Activated CD4-positive, alpha-beta T cell treated with anti-CD3 and anti-CD28 coated beads, Interleukin-2, amount 50 U/mL, for 1 hour (primary cell): ENCODE results near the gene BOLA3.
"Not testable (repeated sequence)": the region's sequence is repeated elsewhere in the genome, so short reads cannot be mapped to it uniquely, and the experiment has no call there.

Experiments
- DNase-seq: peaks from one replicate; pipeline ENCODE4 v3.0.0-alpha.2; 2020

BOLA3 gene, protein sequence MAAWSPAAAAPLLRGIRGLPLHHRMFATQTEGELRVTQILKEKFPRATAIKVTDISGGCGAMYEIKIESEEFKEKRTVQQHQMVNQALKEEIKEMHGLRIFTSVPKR

GRCh38 chr2:74147727-74148456, at the start of gene BOLA3:
BOLA3 (minus strand) TSS chr2:74147912; CDS start chr2:74147874, 38 bp downstream.
- peak; percentile 75 for DNase-seq

- no peak for DNase-seq
Measured at GRCh38 chr2:74197049-74197448, 49.3 kb upstream of the BOLA3 start.

DNA sequence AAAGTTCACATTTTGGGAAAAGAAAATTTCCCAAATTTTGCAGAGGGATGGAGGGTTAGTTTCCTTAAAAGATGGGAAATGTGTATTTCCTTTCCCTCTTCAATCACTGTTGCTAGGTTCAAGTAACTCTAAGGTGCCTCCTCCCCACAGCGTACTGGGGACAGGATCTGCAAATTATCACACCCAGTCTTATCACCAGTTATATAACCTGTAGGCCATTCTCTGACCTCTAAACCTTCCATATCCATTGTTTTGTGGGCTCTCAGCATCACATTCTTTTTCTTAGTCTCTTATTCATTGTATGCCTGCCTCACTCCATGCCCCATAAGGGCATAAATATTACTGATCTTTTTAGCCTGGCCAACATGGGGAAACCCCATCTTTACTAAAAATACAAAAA, 47.1 kb upstream of the BOLA3 start:
- DNase-seq, result no peak

- DNase-seq, result no peak
Measured at GRCh38 chr2:74191596-74192380, 44.1 kb upstream of the BOLA3 start.

- DNase-seq, result no peak
Measured at GRCh38 chr2:74188696-74189095, 41.0 kb upstream of the BOLA3 start.

DNA sequence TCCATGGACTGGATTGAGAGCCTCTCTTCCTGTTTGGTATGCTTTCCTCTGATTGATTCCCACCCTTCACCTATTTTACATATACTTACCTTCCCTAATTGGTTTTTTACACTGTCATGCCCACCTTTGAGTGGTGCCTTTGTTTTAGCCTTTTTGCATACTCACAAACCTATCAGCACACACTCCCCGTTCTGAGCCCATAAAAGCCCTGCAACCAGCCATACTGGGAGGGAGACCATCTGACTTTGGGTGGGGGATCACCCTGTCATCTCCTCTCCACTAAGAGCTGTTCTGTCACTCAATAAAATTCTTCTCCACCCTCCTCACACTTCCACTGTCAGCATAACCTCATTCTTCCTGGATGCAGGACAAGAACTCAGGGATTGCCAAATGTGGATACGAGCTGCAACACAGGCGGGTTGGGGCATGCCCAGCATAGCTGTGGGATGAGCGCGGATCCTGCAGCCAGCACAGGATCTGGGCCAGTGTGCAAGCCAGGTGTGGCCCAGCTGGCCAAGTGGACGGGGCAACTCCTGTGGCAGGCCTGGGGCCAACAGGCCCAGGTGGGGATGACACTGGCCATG, 40.4 kb upstream of the BOLA3 start:
- no peak for DNase-seq

- DNase-seq, result not testable (repeated sequence)
Measured at GRCh38 chr2:74186706-74187105, 39.0 kb upstream of the BOLA3 start.

DNA sequence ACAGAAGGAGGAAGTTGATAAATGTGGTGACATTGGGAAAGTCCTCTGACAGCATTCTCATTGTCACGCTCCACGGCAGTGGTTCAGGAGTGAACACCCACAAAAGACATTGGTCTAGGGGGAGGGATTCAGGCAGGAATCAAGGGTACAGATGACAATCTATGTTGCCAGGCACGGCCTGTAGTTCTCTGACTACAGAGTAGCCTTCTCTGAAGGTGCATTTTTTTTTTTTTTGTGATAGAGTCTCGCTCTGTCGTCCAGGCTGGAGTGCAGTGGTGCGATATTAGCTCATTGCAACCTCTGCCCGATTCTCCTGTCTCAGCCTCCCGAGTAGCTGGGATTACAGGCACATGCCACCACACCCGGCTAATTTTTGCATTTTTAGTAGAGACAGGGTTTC, 38.3 kb upstream of the BOLA3 start:
- no peak for DNase-seq

DNA sequence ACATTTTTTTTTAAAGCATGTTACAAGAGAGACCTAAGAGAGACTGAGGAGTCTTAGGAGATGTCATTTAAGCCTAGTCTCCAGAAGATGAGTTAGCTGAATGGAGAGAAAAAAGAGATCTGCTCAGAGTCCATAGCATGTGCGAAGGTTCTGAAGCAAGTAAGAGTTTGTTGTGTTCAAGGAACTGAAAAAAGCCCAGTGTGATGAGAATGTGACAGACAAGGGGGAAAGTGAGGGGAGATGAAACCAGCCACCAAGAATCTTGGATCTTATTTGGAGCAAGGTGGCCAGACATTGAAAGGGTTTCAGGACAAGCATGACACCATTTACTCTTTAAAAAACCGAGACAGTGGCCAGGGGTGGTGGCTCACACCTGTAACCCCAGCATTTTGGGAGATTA, 36.2 kb upstream of the BOLA3 start:
- DNase-seq, result no peak

DNA sequence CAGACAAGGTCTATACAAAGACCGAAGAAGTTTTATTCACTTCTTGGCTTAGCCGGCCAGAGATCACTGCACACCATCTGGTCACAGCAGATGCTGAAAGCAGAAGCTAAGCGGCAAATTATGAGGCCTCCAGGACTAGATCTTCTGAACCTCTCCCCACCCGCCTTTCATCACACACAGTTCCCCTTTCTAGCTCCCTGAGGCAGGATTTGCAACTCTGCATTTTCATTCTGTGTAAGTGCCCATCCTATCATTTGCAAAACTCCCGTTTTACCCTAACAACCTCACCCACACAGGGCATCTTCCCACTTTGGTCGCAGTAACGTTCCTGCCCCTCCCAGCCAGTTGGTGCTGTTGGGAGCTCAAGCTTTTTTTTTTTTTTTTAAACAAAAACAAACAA, 34.0 kb upstream of the BOLA3 start:
- DNase-seq, result no peak

- DNase-seq, result no peak
Measured at GRCh38 chr2:74179063-74179865, 31.6 kb upstream of the BOLA3 start.

DNA sequence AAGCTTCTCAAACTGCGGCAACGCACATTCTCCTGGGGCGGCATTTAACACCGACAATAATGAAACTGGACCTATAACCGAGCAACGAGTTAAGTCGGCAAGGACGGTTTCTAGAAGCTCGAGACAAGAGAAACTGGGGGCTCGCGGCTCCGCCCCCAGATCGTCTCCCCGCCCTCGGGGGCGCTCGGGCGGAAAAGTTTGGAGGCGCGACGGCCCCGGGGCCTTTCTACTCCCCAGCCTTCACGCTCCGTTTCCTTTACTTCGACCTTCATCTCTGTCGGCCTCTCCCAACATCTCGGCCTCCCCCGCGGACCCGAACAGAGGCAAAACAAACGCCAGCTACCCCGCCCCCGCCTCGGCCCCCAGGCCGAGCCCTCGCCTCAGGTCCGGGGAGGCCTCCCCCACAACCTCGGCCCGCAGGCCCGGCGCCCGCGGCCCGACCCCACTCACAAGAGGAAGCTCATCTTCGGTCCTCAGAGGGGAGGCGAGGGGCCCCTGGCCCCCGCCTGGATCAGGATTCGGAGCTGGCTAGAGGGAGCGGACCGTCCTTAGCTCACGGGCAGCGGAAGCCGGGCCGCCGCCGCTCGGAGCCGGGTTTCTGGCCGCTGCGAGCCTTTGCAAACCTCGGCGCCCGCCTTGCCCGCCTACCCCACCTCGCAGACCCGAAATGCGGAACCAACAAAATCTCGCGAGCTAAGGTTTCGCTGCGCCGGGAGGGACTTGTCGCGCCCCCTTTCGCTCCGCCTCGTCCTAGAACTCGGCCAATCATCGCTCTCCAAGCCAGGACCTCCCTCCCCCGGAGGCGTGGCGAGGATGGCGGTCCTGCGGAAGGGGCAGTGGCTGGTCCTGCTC, 30.7 kb upstream of the BOLA3 start, which contains the start of gene MOB1A:
TSS of gene MOB1A (minus strand) at position 669 of the 852 bp plus-strand sequence. CDS start at position 464, 205 bp downstream.
- DNase-seq, result peak; percentile 97

- no peak for DNase-seq
Measured at GRCh38 chr2:74177696-74178095, 30.0 kb upstream of the BOLA3 start.

GRCh38 chr2:74174909-74175308, 27.2 kb upstream of the BOLA3 start:
- no peak for DNase-seq

DNA sequence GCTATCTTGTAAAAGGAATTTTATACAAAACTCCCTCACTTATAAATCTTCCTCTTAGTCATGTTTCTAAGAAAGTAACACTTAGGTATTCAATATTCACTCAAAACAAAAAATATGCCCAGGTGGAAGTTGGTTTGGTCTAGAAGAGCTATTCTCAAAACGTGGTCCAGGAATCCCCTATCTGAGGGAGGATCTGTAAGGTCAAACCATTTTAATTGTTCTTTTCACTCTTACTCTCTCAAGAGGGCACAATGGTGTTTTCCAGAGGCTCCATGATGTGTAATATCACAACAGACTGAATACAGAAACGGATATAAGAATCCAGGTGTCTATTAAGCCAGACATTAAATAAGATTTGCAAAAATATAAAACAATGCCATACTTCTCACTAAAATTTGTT, 21.0 kb upstream of the BOLA3 start:
- DNase-seq, result no peak

DNA sequence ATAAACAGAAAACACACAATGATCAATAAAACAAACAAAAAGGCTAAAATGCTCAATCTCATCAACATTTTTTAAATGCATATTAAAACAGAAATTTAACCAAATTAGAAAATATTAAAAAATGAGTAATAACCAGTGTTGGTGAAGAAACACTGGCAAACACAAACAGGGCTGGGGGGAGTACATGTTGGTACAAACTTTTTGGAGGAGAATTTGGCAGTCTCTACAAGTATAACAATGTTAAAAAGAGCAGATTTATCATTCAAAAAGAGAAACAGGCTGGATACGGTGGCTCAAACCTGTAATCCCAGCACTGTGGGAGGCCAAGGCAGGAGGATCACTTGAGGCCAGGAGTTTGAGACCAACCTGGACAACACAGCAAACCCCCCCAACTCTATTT, 17.0 kb upstream of the BOLA3 start:
- no peak for DNase-seq

- DNase-seq, result no peak
Measured at GRCh38 chr2:74162951-74163350, 15.2 kb upstream of the BOLA3 start.

DNA sequence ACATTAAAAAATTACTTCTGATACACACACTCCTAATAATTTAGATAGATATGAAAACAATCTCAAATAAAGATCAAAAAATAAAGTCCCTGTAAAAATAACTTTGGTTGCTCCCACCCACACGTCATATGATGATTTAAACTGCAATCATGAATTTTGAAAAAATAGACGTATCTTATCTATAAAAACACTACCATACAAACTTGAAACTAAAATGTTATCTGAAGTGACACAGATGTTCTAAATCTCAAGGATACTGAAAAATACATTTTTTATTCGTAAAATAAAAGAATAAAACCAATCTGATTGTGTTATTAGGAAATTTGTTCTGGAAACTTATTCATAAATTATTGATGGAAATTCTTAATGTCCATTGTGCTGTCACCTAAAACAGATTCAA, 8.1 kb upstream of the BOLA3 start:
- DNase-seq, result no peak

DNA sequence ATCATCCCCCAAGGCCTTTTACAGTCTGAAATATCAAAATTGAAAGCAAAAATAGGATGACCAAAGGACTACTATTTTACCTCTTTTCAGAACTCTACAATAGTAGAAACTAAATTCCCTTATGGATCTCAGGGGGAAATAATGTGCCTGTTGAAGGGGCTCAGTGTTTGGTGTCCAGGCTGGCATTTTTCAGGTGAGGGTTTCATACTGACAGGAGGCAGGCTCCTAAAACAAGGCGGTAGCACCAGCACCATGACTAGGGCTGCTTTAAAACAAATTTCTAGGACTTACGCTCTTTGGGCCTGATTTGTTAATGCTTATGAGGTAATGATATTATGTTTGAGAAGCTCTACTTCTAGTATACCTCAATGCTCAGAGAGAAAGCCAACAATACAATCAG, 5.2 kb upstream of the BOLA3 start:
- DNase-seq, result no peak

- DNase-seq, result no peak
Measured at GRCh38 chr2:74149570-74150319, 2.0 kb upstream of the BOLA3 start.

DNA sequence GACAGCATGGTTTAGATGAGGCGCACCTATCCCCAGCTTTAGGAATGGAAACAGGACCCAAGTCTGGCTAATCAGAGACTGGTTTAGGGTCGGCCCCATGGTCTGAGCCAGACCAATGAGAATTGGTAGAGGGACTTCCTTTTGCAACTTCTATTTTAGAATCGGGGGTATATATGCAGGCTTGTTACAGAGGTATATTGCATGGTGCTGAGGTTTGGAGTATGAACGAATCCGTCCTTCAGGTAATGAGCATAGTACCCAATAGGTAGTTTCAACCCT, 1.5 kb upstream of the BOLA3 start:
- no peak for DNase-seq
